ENCODE measurements around the gene ALG3.

DNA sequence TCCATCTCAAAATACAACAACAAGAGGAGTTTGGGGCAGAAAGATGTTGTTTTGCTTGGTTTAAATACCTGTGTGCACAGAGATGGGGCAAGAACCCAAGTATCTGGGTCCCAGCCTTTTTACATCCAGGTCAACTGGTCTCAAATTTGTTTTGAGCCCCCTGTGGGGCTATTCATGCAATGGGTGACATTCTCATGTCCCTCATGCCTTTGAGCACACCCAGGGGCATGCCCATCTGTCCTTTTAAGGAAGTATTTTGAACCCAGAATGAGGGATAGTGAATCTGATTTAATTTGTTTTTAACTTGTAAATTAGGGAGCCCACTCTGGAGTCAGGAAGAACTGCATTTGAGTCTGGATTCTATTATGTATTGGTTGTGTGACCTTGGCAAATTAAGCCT, 47.9 kb downstream of the ALG3 start:
- TF ChIP-seq, protein P1, sequence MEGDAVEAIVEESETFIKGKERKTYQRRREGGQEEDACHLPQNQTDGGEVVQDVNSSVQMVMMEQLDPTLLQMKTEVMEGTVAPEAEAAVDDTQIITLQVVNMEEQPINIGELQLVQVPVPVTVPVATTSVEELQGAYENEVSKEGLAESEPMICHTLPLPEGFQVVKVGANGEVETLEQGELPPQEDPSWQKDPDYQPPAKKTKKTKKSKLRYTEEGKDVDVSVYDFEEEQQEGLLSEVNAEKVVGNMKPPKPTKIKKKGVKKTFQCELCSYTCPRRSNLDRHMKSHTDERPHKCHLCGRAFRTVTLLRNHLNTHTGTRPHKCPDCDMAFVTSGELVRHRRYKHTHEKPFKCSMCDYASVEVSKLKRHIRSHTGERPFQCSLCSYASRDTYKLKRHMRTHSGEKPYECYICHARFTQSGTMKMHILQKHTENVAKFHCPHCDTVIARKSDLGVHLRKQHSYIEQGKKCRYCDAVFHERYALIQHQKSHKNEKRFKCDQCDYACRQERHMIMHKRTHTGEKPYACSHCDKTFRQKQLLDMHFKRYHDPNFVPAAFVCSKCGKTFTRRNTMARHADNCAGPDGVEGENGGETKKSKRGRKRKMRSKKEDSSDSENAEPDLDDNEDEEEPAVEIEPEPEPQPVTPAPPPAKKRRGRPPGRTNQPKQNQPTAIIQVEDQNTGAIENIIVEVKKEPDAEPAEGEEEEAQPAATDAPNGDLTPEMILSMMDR (IDR thresholded peaks at IDR 0.05; ENCODE audit: extremely low read depth in 1 of 2, insufficient read depth in 1 of 2, low read depth in 1 of 2, low read length in 2 of 2) = no peak
- TF ChIP-seq POLR2A (IDR thresholded peaks at IDR 0.05; ENCODE audit: low read depth, low read length) (no peak), EZH2 (IDR thresholded peaks at IDR 0.05; ENCODE audit: borderline replicate concordance, low read depth, low read length, severe bottlenecking) (no peak), MAX (IDR thresholded peaks at IDR 0.05; ENCODE audit: insufficient read depth, insufficient read length) (no peak), JUN (IDR thresholded peaks at IDR 0.05; ENCODE audit: borderline replicate concordance, insufficient read depth, insufficient read length, low read depth) (no peak), POLR2AphosphoS5 (IDR thresholded peaks at IDR 0.05; ENCODE audit: insufficient read depth, low read depth, low read length) (no peak), MYC (IDR thresholded peaks at IDR 0.05; ENCODE audit: low read depth, low read length) (no peak), FOS (IDR thresholded peaks at IDR 0.05; ENCODE audit: borderline replicate concordance, insufficient read depth, low read length) (no peak)

All from endothelial cell of umbilical vein (primary cell).